Lung (tissue), 12 donors: ENCODE data around the gene RELN. TPM values are rescaled to one million over a fixed set of nuclear protein-coding genes. Genes with fewer than 3 reads are reported as not detected.
A peak's percentile ranks its signal among the peaks of the same experiment; 100 is the strongest.

Experiments used
- ATAC-seq: fragments of 200-7000 bp; cut with Tn5 transposase; one replicate; pipeline ENCODE4 v1.9.1; 2020; ENCODE audit warnings: moderate number of reproducible peaks; ENCODE audit not compliant: insufficient read depth, low FRiP score
- DNase-seq, 3 donors: peaks; one replicate each; pipeline ENCODE4 v3.0.0-alpha.2; 2013 to 2017
- H3K27ac ChIP-seq, 2 donors: one replicate each; pipeline ENCODE4 v1.5.1; 2013; ENCODE audit warnings: mild to moderate bottlenecking in 2 of 2, moderate library complexity in 2 of 2, control low read depth in 1 of 2, inconsistent platforms in 1 of 2, low read depth in 1 of 2, low read length in 1 of 2
- H3K27me3 ChIP-seq, 3 donors: one replicate each; pipeline ENCODE4 v1.5.1; 2013; ENCODE audit warnings: low read length in 2 of 3; ENCODE audit not compliant: control insufficient read depth in 3 of 3, insufficient read depth in 3 of 3
- H3K36me3 ChIP-seq, 4 donors: one replicate each; pipeline ENCODE4 v1.5.1; 2013; ENCODE audit warnings: low read length in 4 of 4, mild to moderate bottlenecking in 1 of 4, moderate library complexity in 1 of 4; ENCODE audit not compliant: control insufficient read depth in 4 of 4, insufficient read depth in 4 of 4
- H3K4me1 ChIP-seq, 5 donors: one replicate each; pipeline ENCODE4 v1.5.1; 2013; ENCODE audit warnings: low read length in 5 of 5, mild to moderate bottlenecking in 2 of 5, moderate library complexity in 1 of 5; ENCODE audit not compliant: control insufficient read depth in 5 of 5, insufficient read depth in 5 of 5
- H3K4me3 ChIP-seq: one replicate; pipeline ENCODE4 v1.5.1; 2013; ENCODE audit warnings: mild to moderate bottlenecking, control low read depth, moderate library complexity
- H3K9ac ChIP-seq, 2 donors: one replicate each; pipeline ENCODE4 v1.5.1; 2013; ENCODE audit warnings: low read length in 2 of 2, control low read depth in 1 of 2; ENCODE audit not compliant: insufficient read depth in 1 of 2
- H3K9me3 ChIP-seq, 4 donors: one replicate each; pipeline ENCODE4 v1.5.1; 2013; ENCODE audit warnings: low read length in 3 of 4, mild to moderate bottlenecking in 1 of 4, moderate library complexity in 1 of 4; ENCODE audit not compliant: control insufficient read depth in 4 of 4, insufficient read depth in 3 of 4
- WGBS, 2 donors: extraction: QIAGEN DNeasy Blood & Tissue Kit; methylation state at CpG; one replicate each; pipeline ENCODE4 v1.1.7; 2013; 5-methylcytosine and 5-hydroxymethylcytosine counted together
- polyA plus RNA-seq, 2 donors: library from polyadenylated mRNA; stranded (reverse); fragments of 200-250 nt; gene quantifications; one replicate each; pipeline ENCODE4 v1.2.1, GENCODE V29; 2013
- total RNA-seq, 2 donors: library from RNA; depleted of rRNA in 1 of 2; stranded (reverse); fragments of >200 nt in 1 of 2; gene quantifications; one replicate each; pipeline ENCODE4 v1.2.1, GENCODE V29; 2014 to 2021
- TF ChIP-seq, protein P1 (sequence below): IDR thresholded peaks from 2 replicates; pipeline ENCODE4 v1.5.1; 2012; ENCODE audit warnings: mild to moderate bottlenecking; ENCODE audit errors: control extremely low read depth, extremely low read depth
- donor health status: control.
- donor health status: control.
- donor health status: Bipolar disorder and iron deficiency.
- donor health status: healthy.
- donor health status: DM: yes; HTN: yes; CAD: no.

RELN gene
- total and polyA plus RNA-seq, 4 donors = 0.24 to 7.7 (median 2.0) TPM

DNA sequence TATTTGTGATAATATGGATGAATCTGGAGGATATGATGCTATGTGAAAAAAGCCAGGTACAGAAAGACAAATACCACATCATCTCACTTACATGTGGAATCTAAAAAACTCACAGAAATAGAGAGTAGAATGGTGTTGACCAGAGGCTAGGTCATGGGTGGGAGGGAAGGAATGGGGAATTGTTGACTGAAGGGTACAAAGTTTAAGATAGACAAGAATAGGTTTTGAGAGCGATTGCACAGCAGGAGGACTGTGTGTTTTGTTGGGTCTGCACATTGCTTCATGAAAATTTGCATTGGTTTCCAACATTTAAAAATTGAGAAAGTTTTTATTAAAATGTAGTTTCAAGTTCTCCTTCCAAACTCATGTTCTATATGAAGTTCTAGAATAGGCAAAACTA lies 551.8 kb downstream of the RELN start:
- WGBS, 2 donors = 39 to 93% methylated on average over 1 of the region's 1 CpG
- ATAC-seq = no peak
- TF ChIP-seq, protein P1, sequence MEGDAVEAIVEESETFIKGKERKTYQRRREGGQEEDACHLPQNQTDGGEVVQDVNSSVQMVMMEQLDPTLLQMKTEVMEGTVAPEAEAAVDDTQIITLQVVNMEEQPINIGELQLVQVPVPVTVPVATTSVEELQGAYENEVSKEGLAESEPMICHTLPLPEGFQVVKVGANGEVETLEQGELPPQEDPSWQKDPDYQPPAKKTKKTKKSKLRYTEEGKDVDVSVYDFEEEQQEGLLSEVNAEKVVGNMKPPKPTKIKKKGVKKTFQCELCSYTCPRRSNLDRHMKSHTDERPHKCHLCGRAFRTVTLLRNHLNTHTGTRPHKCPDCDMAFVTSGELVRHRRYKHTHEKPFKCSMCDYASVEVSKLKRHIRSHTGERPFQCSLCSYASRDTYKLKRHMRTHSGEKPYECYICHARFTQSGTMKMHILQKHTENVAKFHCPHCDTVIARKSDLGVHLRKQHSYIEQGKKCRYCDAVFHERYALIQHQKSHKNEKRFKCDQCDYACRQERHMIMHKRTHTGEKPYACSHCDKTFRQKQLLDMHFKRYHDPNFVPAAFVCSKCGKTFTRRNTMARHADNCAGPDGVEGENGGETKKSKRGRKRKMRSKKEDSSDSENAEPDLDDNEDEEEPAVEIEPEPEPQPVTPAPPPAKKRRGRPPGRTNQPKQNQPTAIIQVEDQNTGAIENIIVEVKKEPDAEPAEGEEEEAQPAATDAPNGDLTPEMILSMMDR = no peak
- H3K9me3 ChIP-seq = no peaks in the 10 kb centered on the region
- no peak overlapping the region for H3K4me3 ChIP-seq
- peaks cover 0 to 4% (median 0%) of the 10 kb centered on the region in 5 donors for H3K4me1 ChIP-seq
- no peak overlapping the region for H3K27ac ChIP-seq
- H3K36me3 ChIP-seq = no peaks in the 10 kb centered on the region
- DNase-seq = no peak
- peaks cover 0 to 3% (median 0%) of the 10 kb centered on the region in 3 donors for H3K27me3 ChIP-seq
- H3K9ac ChIP-seq = no peak overlapping the region

DNA sequence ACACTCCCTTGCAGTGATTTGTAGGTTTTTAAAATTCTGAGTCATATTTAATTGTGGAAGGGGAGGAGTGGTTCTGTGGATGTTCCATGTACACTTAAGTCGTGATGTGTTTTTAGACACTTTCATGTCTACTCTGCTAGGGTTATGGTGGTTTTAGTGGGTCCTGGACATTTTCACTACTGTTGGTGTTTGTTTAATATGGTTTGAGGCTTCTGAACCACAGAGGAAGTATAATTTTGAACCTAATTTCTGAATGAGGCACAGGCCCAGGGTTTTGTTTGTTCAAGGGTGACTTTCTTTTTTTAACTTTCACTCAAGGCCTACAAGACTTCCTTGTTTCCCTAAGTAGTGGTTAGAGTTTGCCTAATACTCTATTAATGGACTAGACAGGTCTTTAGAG lies 556.7 kb downstream of the RELN start:
- Histone ChIP-seq H3K27ac (no peak overlapping the region), H3K36me3 (no peaks in the 10 kb centered on the region), H3K9me3 (no peaks in the 10 kb centered on the region), H3K9ac (no peak overlapping the region), H3K4me3 (no peak overlapping the region), H3K4me1 (peaks cover 0 to 4% (median 0%) of the 10 kb centered on the region in 5 donors), H3K27me3 (no peaks in the 10 kb centered on the region)
- peak in 1 of 3 donors; percentile 23 for DNase-seq
- TF ChIP-seq, protein P1 = no peak
- WGBS, 2 donors = 28 to 29% methylated on average over 1 of the region's 1 CpG
- ATAC-seq = peak; percentile 58

DNA sequence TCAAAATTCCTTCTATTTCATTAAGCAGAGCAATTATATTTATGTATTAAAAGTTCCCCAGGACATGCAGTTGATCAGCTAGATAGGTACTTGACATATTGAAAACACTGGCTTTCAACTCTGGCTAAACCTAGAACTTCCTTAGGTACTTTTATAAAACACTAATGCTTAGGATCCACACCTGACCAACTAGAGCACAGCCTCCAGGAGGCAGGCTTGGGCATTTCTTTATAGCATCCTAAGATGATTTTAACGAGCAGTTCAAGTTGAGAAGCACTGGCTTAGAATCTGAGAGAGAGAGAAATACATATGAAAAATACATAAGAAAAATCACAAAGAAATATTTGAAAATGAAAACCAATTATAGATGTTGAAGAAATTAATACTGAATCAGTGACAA lies 564.3 kb downstream of the RELN start:
- no peak overlapping the region for H3K4me3 ChIP-seq
- no peak for ATAC-seq
- no peaks in the 10 kb centered on the region for H3K9me3 ChIP-seq
- no peaks in the 10 kb centered on the region for H3K4me1 ChIP-seq
- no peaks in the 10 kb centered on the region for H3K27me3 ChIP-seq
- no peak overlapping the region for H3K27ac ChIP-seq
- TF ChIP-seq, protein P1 = no peak
- H3K9ac ChIP-seq = no peak overlapping the region
- no peaks in the 10 kb centered on the region for H3K36me3 ChIP-seq
- 55 to 61% methylated on average over 1 of the region's 1 CpG for WGBS, 2 donors
- no peak for DNase-seq
